Testis (tissue), 3 donors: Measurements from ENCODE around the gene PGLYRP2. TPM values are rescaled to one million over a fixed set of nuclear protein-coding genes. Genes with fewer than 3 reads are reported as not detected.

ENCODE experiments used
- DNase-seq: peaks from one replicate; pipeline ENCODE4 v3.0.0-alpha.2; 2019
- H3K27ac ChIP-seq, 2 donors: fragments of 200-600 bp; sonication (generic); one replicate each; pipeline ENCODE4 v1.5.1; 2019
- H3K27me3 ChIP-seq: fragments of 200-600 bp; sonication (generic); one replicate; pipeline ENCODE4 v1.5.1; 2019
- H3K36me3 ChIP-seq: fragments of 200-600 bp; sonication (generic); one replicate; pipeline ENCODE4 v1.5.1; 2017; ENCODE audit warnings: low read depth; ENCODE audit errors: missing control alignments
- H3K4me1 ChIP-seq: fragments of 200-600 bp; sonication (generic); one replicate; pipeline ENCODE4 v1.5.1; 2019
- H3K4me3 ChIP-seq, 2 donors: fragments of 200-600 bp; sonication (generic); one replicate each; pipeline ENCODE4 v1.5.1; 2017 to 2019
- H3K9me3 ChIP-seq: fragments of 200-600 bp; sonication (generic); one replicate; pipeline ENCODE4 v1.5.1; 2017
- CTCF ChIP-seq, 3 experiments: fragments of 450-650 bp in 2 of 3; fragments of 200-600 bp in 1 of 3; sonication (generic) in 1 of 3; IDR thresholded peaks; one replicate each; pipeline ENCODE4 v1.5.1; 2016 to 2019; ENCODE audit warnings: antibody characterized with exemption in 3 of 3, mild to moderate bottlenecking in 2 of 3, moderate library complexity in 1 of 3
- POLR2A ChIP-seq: fragments of 450-650 bp; IDR thresholded peaks from one replicate; pipeline ENCODE4 v1.6.1; 2017; ENCODE audit warnings: antibody characterized with exemption, mild to moderate bottlenecking, moderate library complexity
- WGBS, 2 donors: methylation state at CpG; one replicate each; pipeline ENCODE4 v1.1.5; 2018; 5-methylcytosine and 5-hydroxymethylcytosine counted together
- intact Hi-C: fragments of 100-400 bp; cut with DNase I; formaldehyde crosslinking; loops from one replicate; pipeline ENCODE4 v1.15.1; 2023; ENCODE audit warnings: low total_unique reads
- microRNA counts, 2 donors: library from miRNA; unstranded; fragments of <30 nt; microRNA quantifications; one replicate each; lab custom pipeline; 2016
- microRNA-seq, 2 donors: library from miRNA; unstranded; fragments of <30 nt; microRNA quantifications; one replicate each; pipeline ENCODE4, GENCODE V29; 2016; ENCODE audit warnings: borderline number of aligned reads in 2 of 2, borderline replicate concordance in 1 of 2
- polyA plus RNA-seq: library from polyadenylated mRNA; stranded (reverse); fragments of 350-450 nt; fragmentation: Illumina TruSeq; extraction: RNeasy Lipid Tissue Mini Kit (QIAGEN cat#74804); gene quantifications from one replicate; pipeline ENCODE4 v1.2.3, GENCODE V29; 2014; ENCODE audit warnings: low read depth, low replicate concordance; ENCODE audit not compliant: insufficient read depth
- small RNA-seq, 2 donors: library from RNA; depleted of rRNA; stranded (forward); fragments of <200 nt; gene quantifications; one replicate each; pipeline ENCODE3, GENCODE V24; 2016
- total RNA-seq, 2 donors: library from RNA; depleted of rRNA; stranded (reverse); fragments of >200 nt; gene quantifications; one replicate each; pipeline ENCODE4 v1.2.3, GENCODE V29; 2016

Gene PGLYRP2
- total and polyA plus RNA-seq, 3 donors from 2014 or later = 27.8 to 44.4 (median 43.7) TPM

GRCh38 chr19:15422296-15423075, 56.8 kb downstream of the PGLYRP2 start:
- no peak for DNase-seq
- intact Hi-C loops = no loop called here
- Histone ChIP-seq H3K36me3 (no peaks in the 10 kb centered on the region), H3K4me3 (no peak overlapping the region), H3K9me3 (no peaks in the 10 kb centered on the region), H3K27ac (no peak overlapping the region), H3K27me3 (no peaks in the 10 kb centered on the region), H3K4me1 (peaks cover 7% of the 10 kb centered on the region)
- TF ChIP-seq POLR2A (no peak), CTCF (IDR thresholded peaks at IDR 0.05) (no peak)
- WGBS, 2 donors = 89 to 93% methylated on average over 18 to 22 of the region's 22 CpGs

- Histone ChIP-seq H3K4me3 (no peak overlapping the region), H3K27me3 (no peaks in the 10 kb centered on the region), H3K27ac (no peak overlapping the region), H3K9me3 (no peaks in the 10 kb centered on the region), H3K4me1 (peaks cover 12% of the 10 kb centered on the region), H3K36me3 (no peaks in the 10 kb centered on the region)
- no peak for TF ChIP-seq POLR2A
- no peak for TF ChIP-seq CTCF (IDR thresholded peaks at IDR 0.05)
- DNase-seq = no peak
- 65 to 73% methylated on average over 14 to 15 of the region's 15 CpGs for WGBS, 2 donors
- intact Hi-C loops = no loop called here
Observed at GRCh38 chr19:15421721-15422260, 57.5 kb downstream of the PGLYRP2 start.

GRCh38 chr19:15421136-15421695, 58.1 kb downstream of the PGLYRP2 start:
- Histone ChIP-seq H3K27ac (no peak overlapping the region), H3K4me3 (no peak overlapping the region), H3K27me3 (no peaks in the 10 kb centered on the region), H3K9me3 (no peaks in the 10 kb centered on the region), H3K4me1 (peaks cover 12% of the 10 kb centered on the region), H3K36me3 (no peaks in the 10 kb centered on the region)
- DNase-seq = no peak
- 78 to 82% methylated on average over 11 to 12 of the region's 12 CpGs for WGBS, 2 donors
- intact Hi-C loops = no loop called here
- TF ChIP-seq POLR2A = no peak
- TF ChIP-seq CTCF (IDR thresholded peaks at IDR 0.05) = no peak

GRCh38 chr19:15419413-15420025, 59.8 kb downstream of the PGLYRP2 start:
- Histone ChIP-seq H3K4me3 (peak overlapping the region; percentile 98), H3K27me3 (no peaks in the 10 kb centered on the region), H3K4me1 (peaks cover 12% of the 10 kb centered on the region), H3K36me3 (no peaks in the 10 kb centered on the region), H3K27ac (peak overlapping the region in 1 of 2 donors; percentile 5), H3K9me3 (no peaks in the 10 kb centered on the region)
- TF ChIP-seq POLR2A = no peak
- TF ChIP-seq CTCF (IDR thresholded peaks at IDR 0.05) = no peak
- intact Hi-C loops = no loop called here
- no peak for DNase-seq
- 16 to 23% methylated on average over 16 of the region's 16 CpGs for WGBS, 2 donors

MicroRNAs encoded within 50 kb of the gene (microRNA counts, 767-probe panel; counts per million panel counts)
- microRNA hsa-miR-1470 (lab: Ali Mortazavi, UCI) = 0 to 152 counts per million in 2 donors

Small RNA genes within 50 kb of the gene (microRNA-seq; reads per million reads assigned to microRNA genes)
- 0 reads per million in 2 donors for gene MIR1470

Small RNA genes within 50 kb of the gene (small RNA-seq; reads per million reads assigned to genes)
- gene MIR1470 = 0 reads per million in 2 donors

Other genes with a start within 250 kb of the PGLYRP2 start
- 1 to 10 TPM; 1.1 to 1.4 TPM for gene EPHX3, start 247.1 kb downstream of the PGLYRP2 start, total RNA-seq
- 3.6 TPM for gene EPHX3, start 247.1 kb downstream of the PGLYRP2 start, polyA plus RNA-seq
- 100 to 1,000 TPM; 106 to 109 TPM for gene BRD4, start 147.0 kb downstream of the PGLYRP2 start, total RNA-seq
- gene BRD4, start 147.0 kb downstream of the PGLYRP2 start, polyA plus RNA-seq = 59.2 TPM
- 10 to 100 TPM; 44.0 to 46.3 TPM for gene AKAP8, start 99.7 kb downstream of the PGLYRP2 start, total RNA-seq
- gene AKAP8, start 99.7 kb downstream of the PGLYRP2 start, polyA plus RNA-seq = 20.1 TPM
- gene AKAP8L, start 60.5 kb downstream of the PGLYRP2 start, total RNA-seq = 100 to 1,000 TPM; 334 to 399 TPM
- 131 TPM for gene AKAP8L, start 60.5 kb downstream of the PGLYRP2 start, polyA plus RNA-seq
- gene WIZ, start 29.5 kb downstream of the PGLYRP2 start, total RNA-seq = 100 to 1,000 TPM; 109 to 118 TPM
- 66.2 TPM for gene WIZ, start 29.5 kb downstream of the PGLYRP2 start, polyA plus RNA-seq
- 1 to 10 TPM; 1.4 to 2.7 TPM for gene RASAL3, start 15.0 kb downstream of the PGLYRP2 start, total RNA-seq
- gene RASAL3, start 15.0 kb downstream of the PGLYRP2 start, polyA plus RNA-seq = 2.0 TPM
- 1 to 10 TPM; 2.1 to 5.8 TPM for gene CYP4F22, start 29.0 kb upstream of the PGLYRP2 start, total RNA-seq
- 2.5 TPM for gene CYP4F22, start 29.0 kb upstream of the PGLYRP2 start, polyA plus RNA-seq
- under 1 TPM; 0.31 to 0.71 TPM for gene CYP4F8, start 135.7 kb upstream of the PGLYRP2 start, total RNA-seq
- gene CYP4F8, start 135.7 kb upstream of the PGLYRP2 start, polyA plus RNA-seq = 0.17 TPM
- 1 to 10 TPM in 1 of 2 donors, under 1 TPM in 1; 0.74 to 1.0 TPM for gene CYP4F3, start 161.4 kb upstream of the PGLYRP2 start, total RNA-seq
- 1.4 TPM for gene CYP4F3, start 161.4 kb upstream of the PGLYRP2 start, polyA plus RNA-seq
- 1 to 10 TPM; 4.2 to 7.2 TPM for gene CYP4F12, start 193.6 kb upstream of the PGLYRP2 start, total RNA-seq
- 1.2 TPM for gene CYP4F12, start 193.6 kb upstream of the PGLYRP2 start, polyA plus RNA-seq
- gene OR10H2, start 248.5 kb upstream of the PGLYRP2 start, total RNA-seq = not detected
- gene OR10H2, start 248.5 kb upstream of the PGLYRP2 start, polyA plus RNA-seq = not detected